Muscle layer of duodenum (tissue), 2 donors: ENCODE data around the gene TRERF1.

Experiments
- H3K27ac ChIP-seq: one replicate; pipeline ENCODE4 v1.7.0; 2013; ENCODE audit warnings: mild to moderate bottlenecking, low read length
- H3K27me3 ChIP-seq: one replicate; pipeline ENCODE4 v1.7.0; 2013; ENCODE audit warnings: low read depth, mild to moderate bottlenecking, control low read depth, low read length
- H3K36me3 ChIP-seq, 2 donors: one replicate each; pipeline ENCODE4 v1.7.0; 2013; ENCODE audit warnings: low read length in 2 of 2, control low read depth in 1 of 2, mild to moderate bottlenecking in 1 of 2; ENCODE audit not compliant: insufficient read depth in 2 of 2, control insufficient read depth in 1 of 2
- H3K4me1 ChIP-seq, 2 donors: one replicate each; pipeline ENCODE4 v1.7.0; 2013; ENCODE audit warnings: low read length in 2 of 2, mild to moderate bottlenecking in 2 of 2, control low read depth in 1 of 2, moderate library complexity in 1 of 2; ENCODE audit not compliant: insufficient read depth in 2 of 2, control insufficient read depth in 1 of 2
- H3K4me3 ChIP-seq, 2 donors: one replicate each; pipeline ENCODE4 v1.7.0; 2013; ENCODE audit warnings: low read length in 2 of 2, low read depth in 1 of 2, mild to moderate bottlenecking in 1 of 2
- H3K9me3 ChIP-seq, 2 donors: one replicate each; pipeline ENCODE4 v1.7.0; 2013; ENCODE audit warnings: low read length in 2 of 2, control low read depth in 1 of 2, mild to moderate bottlenecking in 1 of 2; ENCODE audit not compliant: control insufficient read depth in 1 of 2
- donor health status: healthy.

TRERF1 gene

DNA sequence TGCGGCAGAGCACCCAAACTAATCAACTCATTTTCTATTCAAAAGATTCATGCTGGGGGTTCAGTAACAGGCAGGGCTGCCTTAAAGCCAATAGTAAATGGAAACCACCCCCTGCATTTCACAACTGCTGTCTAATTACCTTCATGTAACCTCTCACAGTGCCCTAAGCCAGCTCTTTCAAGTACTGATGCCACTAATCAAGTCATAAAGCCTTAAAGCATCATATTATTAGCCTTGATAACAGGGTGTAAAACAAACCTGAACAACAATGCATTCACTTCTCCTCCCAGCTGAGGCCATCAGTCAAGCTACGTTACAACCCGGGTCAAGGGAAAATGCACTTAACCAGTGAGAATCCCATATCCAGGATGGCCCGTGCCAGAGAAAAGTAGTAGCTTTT, 33.0 kb downstream of the TRERF1 start:
- H3K27me3 ChIP-seq: no peaks in the 10 kb centered on the region
- H3K36me3 ChIP-seq: no peaks in the 10 kb centered on the region
- H3K4me1 ChIP-seq: peaks cover 0 to 9% of the 10 kb centered on the region in 2 donors
- H3K4me3 ChIP-seq: no peak overlapping the region
- H3K9me3 ChIP-seq: no peaks in the 10 kb centered on the region
- no peak overlapping the region for H3K27ac ChIP-seq

DNA sequence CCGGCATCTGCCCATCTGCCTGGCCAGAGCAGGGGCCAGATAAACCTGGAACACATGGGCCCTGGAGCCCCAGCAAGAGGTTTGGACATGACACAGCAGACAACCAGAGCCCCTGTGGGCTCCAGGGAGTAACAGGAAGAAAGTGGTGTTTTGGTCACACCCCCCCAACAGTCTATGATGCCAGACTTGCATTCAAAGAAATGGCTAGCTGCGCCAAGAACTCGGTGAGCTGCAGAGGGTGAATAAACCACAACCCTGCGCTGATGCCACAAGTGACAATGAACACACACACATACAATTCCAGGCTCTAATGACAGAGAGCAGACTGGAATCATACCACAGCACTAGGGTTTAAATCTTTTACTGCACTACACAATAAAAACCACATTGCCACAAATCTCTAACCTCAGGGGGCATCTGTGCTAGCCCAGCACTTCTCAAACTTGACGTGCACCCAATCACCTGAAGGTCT, 34.0 kb downstream of the TRERF1 start:
- Histone ChIP-seq H3K27ac (no peak overlapping the region), H3K27me3 (no peaks in the 10 kb centered on the region), H3K4me1 (peaks cover 0 to 9% of the 10 kb centered on the region in 2 donors), H3K36me3 (no peaks in the 10 kb centered on the region), H3K9me3 (no peaks in the 10 kb centered on the region), H3K4me3 (no peak overlapping the region)

DNA sequence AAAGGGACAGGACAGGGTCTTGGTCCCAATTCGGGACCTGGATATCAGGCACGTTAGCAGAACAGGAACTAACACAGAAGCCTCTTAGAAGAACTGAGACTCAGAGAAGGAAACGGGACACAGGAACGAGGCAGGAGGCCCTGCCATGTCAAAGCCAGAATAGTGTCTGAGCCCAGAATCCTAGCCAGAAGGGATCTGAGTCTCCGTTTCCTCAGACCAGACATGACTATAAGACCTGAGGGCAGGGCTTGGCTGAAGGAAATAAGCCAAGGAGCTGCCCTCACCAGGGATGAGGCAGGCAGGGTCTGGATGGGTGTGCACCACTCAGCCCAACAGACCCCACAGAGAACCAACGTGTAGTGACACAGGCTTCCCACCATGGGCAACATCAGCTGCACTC, 40.3 kb downstream of the TRERF1 start:
- H3K27ac ChIP-seq: peak overlapping the region; percentile 32
- no peaks in the 10 kb centered on the region for H3K36me3 ChIP-seq

DNA sequence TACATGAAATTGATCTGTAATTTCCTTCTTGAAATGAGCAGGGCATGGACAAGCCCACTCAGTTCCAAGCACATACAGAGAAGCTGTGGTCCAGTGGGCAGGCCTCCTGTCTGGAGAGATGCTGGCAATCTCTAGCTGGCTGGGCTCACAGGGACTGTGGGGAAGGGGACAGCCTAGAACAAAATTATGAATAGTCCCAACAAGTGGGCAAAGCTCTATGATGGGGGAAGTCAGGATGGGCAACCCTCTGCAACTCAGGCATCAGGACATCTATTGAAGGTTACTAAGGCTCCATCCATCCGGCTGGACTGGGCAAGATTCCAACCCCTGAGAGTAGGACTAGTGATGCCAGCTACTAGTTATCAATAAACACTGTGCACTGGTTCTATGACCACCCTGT, 40.9 kb downstream of the TRERF1 start:
- Histone ChIP-seq H3K36me3 (no peaks in the 10 kb centered on the region), H3K27ac (peak overlapping the region; percentile 32), H3K4me3 (no peak overlapping the region), H3K9me3 (no peaks in the 10 kb centered on the region), H3K27me3 (no peaks in the 10 kb centered on the region), H3K4me1 (peaks cover 0 to 5% of the 10 kb centered on the region in 2 donors)

More for the DNA sequence above, 40.3 kb downstream of the TRERF1 start:
- Histone ChIP-seq H3K4me1 (peaks cover 0 to 5% of the 10 kb centered on the region in 2 donors), H3K27me3 (no peaks in the 10 kb centered on the region), H3K4me3 (no peak overlapping the region), H3K9me3 (no peaks in the 10 kb centered on the region)

DNA sequence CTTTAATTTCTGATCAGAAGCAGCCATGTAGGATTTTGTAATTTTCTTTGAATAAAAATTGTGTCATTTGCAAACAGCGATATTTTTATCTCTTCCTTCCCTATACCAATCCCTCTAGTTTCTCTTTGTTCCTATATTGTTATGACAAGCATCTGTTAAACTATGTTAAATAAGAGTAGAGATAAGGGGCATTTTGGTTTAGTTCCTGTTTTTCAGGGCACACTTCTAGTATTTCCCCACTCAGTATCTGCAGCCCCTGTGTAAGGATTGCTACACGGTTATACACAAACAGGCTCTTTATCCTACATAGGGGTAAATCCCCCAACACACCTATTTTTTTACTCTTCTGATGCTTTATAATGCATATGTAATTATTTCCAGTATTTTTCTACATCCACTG, 42.1 kb downstream of the TRERF1 start:
- H3K9me3 ChIP-seq: no peaks in the 10 kb centered on the region
- H3K36me3 ChIP-seq: no peaks in the 10 kb centered on the region
- no peak overlapping the region for H3K27ac ChIP-seq
- H3K4me3 ChIP-seq: no peak overlapping the region
- no peaks in the 10 kb centered on the region for H3K27me3 ChIP-seq
- H3K4me1 ChIP-seq: peaks cover 0 to 5% of the 10 kb centered on the region in 2 donors

DNA sequence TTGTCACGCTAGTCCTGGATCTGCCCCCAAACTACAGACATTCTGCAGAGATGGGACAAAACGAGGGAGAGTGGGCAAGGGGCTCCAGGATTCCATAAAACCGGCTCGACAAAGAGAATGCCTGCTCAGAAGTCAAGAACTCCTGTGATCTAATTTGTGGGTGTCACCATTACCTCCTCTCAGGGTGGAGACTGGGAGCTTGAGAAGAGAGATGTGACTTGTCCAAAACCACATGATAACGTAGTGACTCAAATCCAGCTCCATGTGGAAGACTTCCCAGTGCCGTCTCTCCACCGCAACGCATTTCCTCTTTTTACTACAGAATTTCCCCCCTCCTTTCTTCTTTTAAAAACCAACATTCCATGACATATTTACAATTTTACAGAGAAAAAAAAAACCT, 44.3 kb downstream of the TRERF1 start:
- no peaks in the 10 kb centered on the region for H3K27me3 ChIP-seq
- H3K36me3 ChIP-seq: no peaks in the 10 kb centered on the region
- H3K9me3 ChIP-seq: no peaks in the 10 kb centered on the region
- peaks cover 4 to 15% of the 10 kb centered on the region in 2 donors for H3K4me1 ChIP-seq
- peak overlapping the region; percentile 24 for H3K27ac ChIP-seq
- no peak overlapping the region for H3K4me3 ChIP-seq

DNA sequence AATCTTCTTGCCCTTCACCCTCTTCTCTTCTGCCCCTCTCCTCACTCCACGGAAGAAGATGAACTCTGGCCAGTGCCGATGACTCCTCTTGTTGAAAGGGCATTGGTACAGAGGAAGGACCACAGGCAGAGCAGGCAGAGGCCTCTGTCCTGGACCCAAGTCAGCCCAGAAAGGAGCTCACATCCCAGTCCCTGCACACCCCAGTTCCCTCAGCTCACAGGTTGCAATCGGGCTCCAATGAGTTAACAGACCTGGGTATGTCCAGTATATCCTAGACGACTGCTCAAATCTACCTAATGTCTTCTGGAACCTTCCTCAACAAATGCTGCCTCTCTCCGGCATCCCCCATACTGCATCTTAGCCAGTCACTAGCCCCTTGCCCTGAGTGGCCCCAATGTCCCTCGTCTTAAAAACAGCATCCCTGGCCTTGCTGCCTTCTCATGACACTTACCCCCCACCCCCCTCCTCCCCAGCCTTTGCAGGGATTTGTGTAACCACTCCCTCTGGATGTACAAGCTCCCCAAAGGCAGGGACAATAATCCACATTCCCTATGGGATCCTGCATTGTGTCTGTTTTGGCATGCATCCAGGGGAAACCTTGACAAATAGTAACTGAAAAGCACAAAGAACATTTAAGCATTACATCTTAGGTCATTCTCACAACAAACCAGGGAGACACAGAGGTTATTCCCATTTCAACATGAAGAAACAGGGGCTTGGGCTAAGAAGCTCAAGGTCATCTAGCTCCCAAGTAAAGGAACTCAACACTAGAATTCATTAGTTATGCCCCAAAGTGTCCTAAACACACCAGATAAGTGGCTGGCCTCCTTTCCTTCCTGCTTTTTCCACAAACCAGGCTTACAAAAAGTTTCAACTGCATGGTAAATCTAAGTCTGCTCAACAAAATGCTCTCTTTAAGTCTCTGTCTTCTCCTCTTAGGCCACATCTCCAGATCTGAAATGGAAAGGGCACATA, 45.1 kb downstream of the TRERF1 start:
- Histone ChIP-seq H3K4me3 (no peak overlapping the region), H3K27me3 (no peaks in the 10 kb centered on the region), H3K9me3 (no peaks in the 10 kb centered on the region), H3K36me3 (no peaks in the 10 kb centered on the region), H3K27ac (peak overlapping the region; percentile 24), H3K4me1 (peaks cover 4 to 15% of the 10 kb centered on the region in 2 donors)

DNA sequence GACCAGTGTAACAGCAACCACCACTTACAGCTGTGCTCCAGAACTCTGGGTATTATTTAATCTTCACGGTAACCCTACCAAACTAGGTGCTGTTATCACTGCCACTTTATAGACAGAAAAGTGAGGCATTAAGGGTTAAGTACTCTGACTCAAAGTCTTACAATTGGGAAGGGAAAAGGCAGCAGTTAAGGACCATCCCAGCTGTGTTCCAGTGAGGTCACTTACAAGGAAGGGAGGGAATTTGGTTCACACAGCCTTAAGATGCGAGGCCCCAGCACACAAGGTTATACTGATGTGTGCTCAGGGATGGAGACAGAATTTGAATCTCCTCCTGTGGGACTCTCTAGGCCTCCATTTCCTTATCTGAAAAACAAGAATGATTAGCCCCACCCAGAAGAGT, 46.7 kb downstream of the TRERF1 start:
- no peaks in the 10 kb centered on the region for H3K36me3 ChIP-seq
- peaks cover 4 to 15% of the 10 kb centered on the region in 2 donors for H3K4me1 ChIP-seq
- H3K27me3 ChIP-seq: no peaks in the 10 kb centered on the region
- H3K4me3 ChIP-seq: no peak overlapping the region
- no peaks in the 10 kb centered on the region for H3K9me3 ChIP-seq
- H3K27ac ChIP-seq: peak overlapping the region; percentile 81

DNA sequence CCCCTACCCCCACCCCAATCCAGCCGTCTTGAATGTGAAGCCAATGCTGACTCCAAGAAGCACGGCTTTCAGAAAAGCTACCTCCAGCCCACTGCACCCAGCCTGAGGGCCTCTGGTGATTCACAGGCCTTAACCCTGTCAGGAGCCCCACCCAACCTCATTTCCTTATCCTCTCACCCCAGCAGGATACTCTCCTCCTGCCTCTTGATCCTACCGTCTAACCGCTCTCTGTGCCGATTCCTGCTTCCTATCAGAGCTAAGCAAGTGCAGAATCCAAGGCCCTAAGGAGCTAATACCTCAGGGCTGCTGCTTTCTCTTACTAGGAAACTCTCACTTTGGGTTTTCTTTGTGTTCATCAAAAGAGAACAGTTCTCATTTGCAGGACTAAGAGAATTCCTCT, 47.2 kb downstream of the TRERF1 start:
- peaks cover 4 to 15% of the 10 kb centered on the region in 2 donors for H3K4me1 ChIP-seq
- no peaks in the 10 kb centered on the region for H3K27me3 ChIP-seq
- H3K36me3 ChIP-seq: no peaks in the 10 kb centered on the region
- H3K4me3 ChIP-seq: no peak overlapping the region
- H3K27ac ChIP-seq: peak overlapping the region; percentile 81
- no peaks in the 10 kb centered on the region for H3K9me3 ChIP-seq

DNA sequence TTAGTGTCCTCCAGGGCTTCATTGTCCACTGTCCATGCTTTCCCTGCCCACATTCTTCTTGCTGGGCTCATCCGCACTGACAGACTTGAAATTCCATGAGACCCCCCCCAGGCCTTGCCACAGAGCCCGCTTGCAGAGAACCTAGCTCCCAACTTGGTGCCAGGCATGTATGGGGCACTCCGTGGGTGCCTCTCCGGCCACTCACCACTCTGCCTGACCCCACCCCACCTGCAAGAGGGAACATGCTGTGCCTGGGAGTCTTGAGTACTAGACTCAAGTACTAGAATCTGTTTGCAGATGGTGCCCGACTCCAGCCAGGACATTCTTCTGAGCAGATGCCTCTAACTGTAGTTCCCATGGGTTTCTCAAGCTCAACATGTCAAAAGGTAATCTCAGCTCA, 47.9 kb downstream of the TRERF1 start:
- Histone ChIP-seq H3K36me3 (no peaks in the 10 kb centered on the region), H3K9me3 (no peaks in the 10 kb centered on the region), H3K27me3 (no peaks in the 10 kb centered on the region), H3K4me3 (no peak overlapping the region), H3K27ac (peak overlapping the region; percentile 81), H3K4me1 (peaks cover 4 to 15% of the 10 kb centered on the region in 2 donors)

DNA sequence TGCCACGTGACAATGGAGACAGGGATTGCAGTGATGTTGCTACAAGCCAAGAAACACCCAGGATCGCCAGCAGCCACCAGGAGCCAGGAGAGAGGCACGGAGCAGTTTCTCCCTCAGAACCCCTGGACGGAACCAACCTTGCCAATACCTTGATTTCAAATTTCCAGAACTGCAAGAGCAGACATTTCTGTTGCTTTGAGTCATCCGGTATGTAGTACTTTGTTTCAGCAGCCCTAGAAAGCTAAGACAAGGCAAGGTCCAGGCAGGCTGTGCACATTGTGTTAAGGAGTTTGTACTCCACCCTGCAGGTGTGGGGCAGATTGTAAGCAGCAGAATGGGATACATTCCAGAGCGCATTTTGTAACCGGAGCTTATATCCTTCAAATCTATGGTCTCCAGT, 48.3 kb downstream of the TRERF1 start:
- H3K36me3 ChIP-seq: no peaks in the 10 kb centered on the region
- peaks cover 4 to 15% of the 10 kb centered on the region in 2 donors for H3K4me1 ChIP-seq
- no peaks in the 10 kb centered on the region for H3K9me3 ChIP-seq
- peak overlapping the region; percentile 81 for H3K27ac ChIP-seq
- no peak overlapping the region for H3K4me3 ChIP-seq
- H3K27me3 ChIP-seq: no peaks in the 10 kb centered on the region
